ENCODE results near the gene HRCT1. TPM values are rescaled to one million over a fixed set of nuclear protein-coding genes. Genes with fewer than 3 reads are reported as not detected.

Gene HRCT1
- polyA plus RNA-seq, 4 donors = 0.21 to 3.3 (median 0.50) TPM; not detected in 1

GRCh38 chr9:35939679-35940250 lies 33.8 kb downstream of the HRCT1 start:
- no peak for DNase-seq (ENCODE audit: low read depth in 4 of 4, low spot score in 3 of 4)

- DNase-seq (ENCODE audit: low read depth in 4 of 4, low spot score in 3 of 4) = no peak
Observed at GRCh38 chr9:35940458-35941407, 34.7 kb downstream of the HRCT1 start.

GRCh38 chr9:35942286-35942685 lies 36.3 kb downstream of the HRCT1 start:
- DNase-seq (ENCODE audit: low read depth in 4 of 4, low spot score in 3 of 4) = no peak

GRCh38 chr9:35944173-35944572 lies 38.2 kb downstream of the HRCT1 start:
- no peak for DNase-seq (ENCODE audit: low read depth in 4 of 4, low spot score in 3 of 4)

GRCh38 chr9:35944841-35945240 lies 38.8 kb downstream of the HRCT1 start:
- DNase-seq (ENCODE audit: low read depth in 4 of 4, low spot score in 3 of 4) = no peak

- peak; percentile 55 to 70 (median 64) for DNase-seq (ENCODE audit: low read depth in 4 of 4, low spot score in 3 of 4)
Observed at GRCh38 chr9:35945341-35946018, 39.5 kb downstream of the HRCT1 start.

GRCh38 chr9:35948451-35948850 lies 42.4 kb downstream of the HRCT1 start:
- no peak for DNase-seq (ENCODE audit: low read depth in 4 of 4, low spot score in 3 of 4)

- DNase-seq (ENCODE audit: low read depth in 4 of 4, low spot score in 3 of 4) = no peak
Observed at GRCh38 chr9:35948901-35949318, 42.9 kb downstream of the HRCT1 start.

GRCh38 chr9:35951736-35952135 lies 45.7 kb downstream of the HRCT1 start:
- DNase-seq (ENCODE audit: low read depth in 4 of 4, low spot score in 3 of 4) = no peak

- no peak for DNase-seq (ENCODE audit: low read depth in 4 of 4, low spot score in 3 of 4)
Observed at GRCh38 chr9:35952526-35953191, 46.7 kb downstream of the HRCT1 start.

GRCh38 chr9:35954942-35955546 lies 49.0 kb downstream of the HRCT1 start:
- peak; percentile 44 to 69 (median 56) for DNase-seq (ENCODE audit: low read depth in 4 of 4, low spot score in 3 of 4)

- DNase-seq (ENCODE audit: low read depth in 4 of 4, low spot score in 3 of 4) = no peak
Observed at GRCh38 chr9:35956651-35957050, 50.6 kb downstream of the HRCT1 start.

Other genes with a start within 250 kb of the HRCT1 start
- gene RMRP, start 248.2 kb upstream of the HRCT1 start, polyA plus RNA-seq (ENCODE audit: insufficient read length in 4 of 4) = 1 to 10 TPM in 1 of 4 donors, not detected in 3; 2.5 TPM
- 10 to 100 TPM; 15.5 to 21.2 (median 18.4) TPM for gene CCDC107, start 247.9 kb upstream of the HRCT1 start, polyA plus RNA-seq (ENCODE audit: insufficient read length in 4 of 4)
- gene ARHGEF39, start 241.0 kb upstream of the HRCT1 start, polyA plus RNA-seq (ENCODE audit: insufficient read length in 4 of 4) = 10 to 100 TPM in 1 of 4 donors, 1 to 10 TPM in 3; 9.0 to 11.5 (median 9.8) TPM
- 1 to 10 TPM in 1 of 4 donors, under 1 TPM in 3; 0.63 to 1.6 (median 0.73) TPM for gene CA9, start 232.3 kb upstream of the HRCT1 start, polyA plus RNA-seq (ENCODE audit: insufficient read length in 4 of 4)
- gene TPM2, start 216.3 kb upstream of the HRCT1 start, polyA plus RNA-seq (ENCODE audit: insufficient read length in 4 of 4) = 100 to 1,000 TPM; 150 to 285 (median 184) TPM
- 100 to 1,000 TPM; 141 to 173 (median 163) TPM for gene TLN1, start 174.0 kb upstream of the HRCT1 start, polyA plus RNA-seq (ENCODE audit: insufficient read length in 4 of 4)
- gene CREB3, start 173.5 kb upstream of the HRCT1 start, polyA plus RNA-seq (ENCODE audit: insufficient read length in 4 of 4) = 10 to 100 TPM; 33.8 to 43.0 (median 39.2) TPM
- 100 to 1,000 TPM in 2 of 4 donors, 10 to 100 TPM in 2; 62.5 to 131 (median 101) TPM for gene GBA2, start 157.0 kb upstream of the HRCT1 start, polyA plus RNA-seq (ENCODE audit: insufficient read length in 4 of 4)
- 10 to 100 TPM; 25.7 to 28.2 (median 27.4) TPM for gene RGP1, start 156.9 kb upstream of the HRCT1 start, polyA plus RNA-seq (ENCODE audit: insufficient read length in 4 of 4)
- not detected for gene MSMP, start 151.9 kb upstream of the HRCT1 start, polyA plus RNA-seq (ENCODE audit: insufficient read length in 4 of 4)
- 10 to 100 TPM; 27.1 to 55.5 (median 30.6) TPM for gene NPR2, start 114.6 kb upstream of the HRCT1 start, polyA plus RNA-seq (ENCODE audit: insufficient read length in 4 of 4)
- gene SPAG8, start 93.9 kb upstream of the HRCT1 start, polyA plus RNA-seq (ENCODE audit: insufficient read length in 4 of 4) = 1 to 10 TPM; 2.9 to 7.2 (median 5.7) TPM
- gene HINT2, start 91.2 kb upstream of the HRCT1 start, polyA plus RNA-seq (ENCODE audit: insufficient read length in 4 of 4) = 10 to 100 TPM; 32.0 to 57.4 (median 53.8) TPM
- gene FAM221B, start 77.5 kb upstream of the HRCT1 start, polyA plus RNA-seq (ENCODE audit: insufficient read length in 4 of 4) = under 1 TPM; 0.11 to 0.35 (median 0.26) TPM
- 10 to 100 TPM; 28.8 to 44.5 (median 30.5) TPM for gene TMEM8B, start 77.0 kb upstream of the HRCT1 start, polyA plus RNA-seq (ENCODE audit: insufficient read length in 4 of 4)
- under 1 TPM in 1 of 4 donors, not detected in 3; 0.15 TPM for gene OR13J1, start 35.8 kb upstream of the HRCT1 start, polyA plus RNA-seq (ENCODE audit: insufficient read length in 4 of 4)
- gene SPAAR, start 3.3 kb downstream of the HRCT1 start, polyA plus RNA-seq (ENCODE audit: insufficient read length in 4 of 4) = 1 to 10 TPM in 3 of 4 donors, under 1 TPM in 1; 0.71 to 1.5 (median 1.3) TPM
- not detected for gene OR2S2, start 52.0 kb downstream of the HRCT1 start, polyA plus RNA-seq (ENCODE audit: insufficient read length in 4 of 4)
- 10 to 100 TPM; 26.6 to 66.7 (median 33.5) TPM for gene RECK, start 130.7 kb downstream of the HRCT1 start, polyA plus RNA-seq (ENCODE audit: insufficient read length in 4 of 4)
- 10 to 100 TPM; 35.6 to 68.3 (median 46.0) TPM for gene GLIPR2, start 230.5 kb downstream of the HRCT1 start, polyA plus RNA-seq (ENCODE audit: insufficient read length in 4 of 4)